CD4-positive, CD25-positive, alpha-beta regulatory T cell (primary cell): Measurements from ENCODE around the gene RRP9. TPM values are rescaled to one million over a fixed set of nuclear protein-coding genes. Genes with fewer than 3 reads are reported as not detected.

Experiments
- ATAC-seq, 2 donors: fragments of 150-1000 bp; cut with Tn5 transposase; one replicate each; pipeline ENCODE4 v1.10.0; 2021; ENCODE audit warnings: low read depth in 2 of 2, moderate number of reproducible peaks in 2 of 2, moderate library complexity in 1 of 2
- DNase-seq, 3 donors: peaks; one replicate each; pipeline versions ENCODE4 v3.0.0 to v3.0.0-alpha.2; 2012 to 2022; ENCODE audit warnings: mixed read lengths in 1 of 3
- H3K27ac ChIP-seq: one replicate; pipeline ENCODE4 v1.7.0; 2013; ENCODE audit warnings: mild to moderate bottlenecking, low read length; ENCODE audit not compliant: insufficient read depth, poor library complexity, severe bottlenecking
- H3K27me3 ChIP-seq: one replicate; pipeline ENCODE4 v1.7.0; 2013; ENCODE audit warnings: low read length; ENCODE audit not compliant: control insufficient read depth, insufficient read depth
- H3K36me3 ChIP-seq: one replicate; pipeline ENCODE4 v1.7.0; 2013; ENCODE audit warnings: mild to moderate bottlenecking, low read length, moderate library complexity; ENCODE audit not compliant: control insufficient read depth, insufficient read depth
- H3K4me1 ChIP-seq: 2 replicates; pipeline ENCODE4 v1.7.0; 2013; ENCODE audit warnings: mild to moderate bottlenecking, low read length; ENCODE audit not compliant: insufficient read depth, control insufficient read depth, poor library complexity, severe bottlenecking
- H3K4me3 ChIP-seq: one replicate; pipeline ENCODE4 v1.7.0; 2013; ENCODE audit warnings: low read depth, mild to moderate bottlenecking, low read length, moderate library complexity
- H3K9me3 ChIP-seq, 2 experiments: 1 replicate in 1 of 2; 2 replicates in 1 of 2; pipeline ENCODE4 v1.7.0; 2013; ENCODE audit warnings: low read length in 2 of 2, mild to moderate bottlenecking in 1 of 2, moderate library complexity in 1 of 2; ENCODE audit not compliant: control insufficient read depth in 2 of 2
- H3K27ac Mint-ChIP-seq, 3 donors: one replicate each; pipeline ENCODE4 v1.8.0; 2020 to 2022; ENCODE audit warnings: mild to moderate bottlenecking in 3 of 3, mixed read lengths in 3 of 3, moderate library complexity in 2 of 3
- H3K27me3 Mint-ChIP-seq: one replicate; pipeline ENCODE4 v1.8.0; 2022; ENCODE audit warnings: mild to moderate bottlenecking, mixed read lengths
- H3K36me3 Mint-ChIP-seq: one replicate; pipeline ENCODE4 v1.8.0; 2020; ENCODE audit warnings: mixed read lengths
- H3K4me1 Mint-ChIP-seq, 4 donors: one replicate each; pipeline ENCODE4 v1.8.0; 2020 to 2022; ENCODE audit warnings: mixed read lengths in 4 of 4, mild to moderate bottlenecking in 1 of 4
- H3K4me3 Mint-ChIP-seq, 4 donors: one replicate each; pipeline ENCODE4 v1.8.0; 2020 to 2022; ENCODE audit warnings: mild to moderate bottlenecking in 4 of 4, mixed read lengths in 4 of 4, moderate library complexity in 3 of 4
- H3K9me3 Mint-ChIP-seq, 7 donors: one replicate each; pipeline ENCODE4 v1.8.0; 2020 to 2022; ENCODE audit warnings: mixed read lengths in 7 of 7, mild to moderate bottlenecking in 3 of 7, moderate library complexity in 2 of 7
- polyA plus RNA-seq, 4 donors: library from polyadenylated mRNA; unstranded; fragments of 300-500 nt; fragmentation: Illumina TruSeq; gene quantifications; one replicate each; pipeline ENCODE4 v1.2.3, GENCODE V29; 2021
- total RNA-seq: library from RNA; stranded (reverse); gene quantifications from one replicate; pipeline ENCODE4 v1.2.3, GENCODE V29; 2022

Gene RRP9
- total and polyA plus RNA-seq, 5 donors from 2014 or later, result 11.2 to 25.4 (median 22.2) TPM

DNA sequence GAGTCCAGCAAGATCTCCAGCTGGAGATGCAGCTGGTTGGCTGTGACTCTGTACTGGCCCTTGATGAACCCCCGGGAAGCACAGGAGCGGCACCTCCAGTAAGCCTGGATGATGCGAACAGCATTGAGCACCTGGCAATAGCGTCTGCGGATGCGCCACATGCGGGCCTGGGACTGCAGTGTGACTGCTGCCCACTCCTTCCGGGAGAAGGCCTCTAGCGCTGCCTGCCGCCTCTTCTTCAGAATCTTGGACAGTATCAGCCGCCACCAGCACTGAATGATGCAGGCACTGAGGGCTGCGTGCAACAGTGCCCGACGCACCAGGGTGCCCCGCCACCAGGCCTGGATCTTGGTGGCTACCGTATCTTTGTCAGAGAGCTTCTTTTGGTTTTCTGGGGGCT is 46.8 kb downstream of the RRP9 start:
- Histone ChIP-seq H3K27me3 (no peaks in the 10 kb centered on the region), H3K9me3 (no peaks in the 10 kb centered on the region), H3K27ac (no peak overlapping the region), H3K4me1 (no peaks in the 10 kb centered on the region), H3K4me3 (no peak overlapping the region), H3K36me3 (no peaks in the 10 kb centered on the region)
- no peak overlapping the region for H3K4me3 Mint-ChIP-seq
- no peak for ATAC-seq
- peaks cover 40% of the 10 kb centered on the region for H3K27me3 Mint-ChIP-seq
- H3K9me3 Mint-ChIP-seq, result peaks cover 0 to 3% (median 0%) of the 10 kb centered on the region in 7 donors
- DNase-seq, result no peak
- no peaks in the 10 kb centered on the region for H3K36me3 Mint-ChIP-seq
- no peaks in the 10 kb centered on the region for H3K4me1 Mint-ChIP-seq
- no peak overlapping the region for H3K27ac Mint-ChIP-seq

DNA sequence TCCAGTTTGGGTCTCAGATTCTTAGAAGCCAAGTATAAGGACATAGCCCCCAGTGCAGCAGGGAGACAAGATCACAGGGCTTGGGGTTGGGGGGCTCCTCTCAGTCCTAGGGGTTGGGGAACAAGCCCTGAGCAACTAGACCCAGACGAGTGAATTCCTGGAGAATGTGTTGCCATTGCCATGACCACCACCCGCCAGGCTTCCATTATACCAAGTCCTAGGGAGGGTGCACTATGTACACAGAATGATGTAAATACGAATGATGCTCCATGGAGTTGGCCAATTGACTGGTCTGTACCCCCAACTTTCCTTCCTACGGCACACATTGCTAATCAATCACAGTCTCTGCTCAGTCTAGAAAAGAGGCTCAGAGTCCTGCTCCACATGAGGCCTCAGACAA is 47.3 kb downstream of the RRP9 start:
- Mint-ChIP-seq H3K9me3 (peaks cover 0 to 3% (median 0%) of the 10 kb centered on the region in 7 donors), H3K27ac (no peak overlapping the region), H3K27me3 (peaks cover 39% of the 10 kb centered on the region), H3K4me1 (no peaks in the 10 kb centered on the region), H3K4me3 (no peak overlapping the region), H3K36me3 (no peaks in the 10 kb centered on the region)
- Histone ChIP-seq H3K4me1 (no peaks in the 10 kb centered on the region), H3K36me3 (no peaks in the 10 kb centered on the region), H3K27me3 (no peaks in the 10 kb centered on the region), H3K9me3 (no peaks in the 10 kb centered on the region), H3K4me3 (no peak overlapping the region), H3K27ac (no peak overlapping the region)
- DNase-seq (no peak), ATAC-seq (no peak)

DNA sequence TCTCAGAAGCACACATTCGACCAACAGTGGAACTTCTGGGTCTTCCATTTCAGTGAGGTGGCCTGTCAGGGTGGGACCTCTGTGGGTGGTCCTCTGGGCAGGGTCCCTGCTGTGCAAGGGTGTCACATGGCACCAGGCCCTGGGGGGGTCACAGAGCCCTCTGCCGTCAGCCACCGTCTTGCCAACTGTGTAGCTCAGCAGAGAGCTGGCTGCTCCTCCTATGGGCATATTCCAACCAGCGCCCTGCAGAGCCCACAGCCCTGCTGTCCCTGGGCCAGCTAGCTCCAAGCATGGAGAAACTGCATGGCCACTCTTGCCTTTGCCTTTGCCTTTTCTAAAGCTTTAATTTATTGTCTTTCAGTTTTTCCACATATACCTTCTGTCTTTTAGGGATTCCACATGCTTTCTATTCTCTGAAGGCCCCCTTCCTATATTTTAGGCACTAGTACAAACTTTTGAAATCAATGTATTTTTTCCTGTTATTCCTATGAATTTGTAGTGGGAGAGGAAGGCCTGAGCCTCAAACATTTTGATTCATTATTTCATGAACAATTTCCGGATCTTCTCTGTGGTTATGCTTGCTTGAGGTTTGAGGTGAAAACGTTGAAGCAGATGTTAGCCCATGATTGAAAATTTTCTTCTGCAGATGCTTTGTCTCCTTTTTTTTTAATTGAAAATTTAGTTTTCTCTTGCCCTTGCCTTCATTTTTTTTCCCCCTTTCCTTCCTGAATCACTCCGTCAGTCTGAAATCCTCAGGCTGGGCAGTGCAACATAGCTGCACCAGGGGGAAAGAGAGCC is 50.3 kb downstream of the RRP9 start:
- H3K4me3 Mint-ChIP-seq, result no peak overlapping the region

DNA sequence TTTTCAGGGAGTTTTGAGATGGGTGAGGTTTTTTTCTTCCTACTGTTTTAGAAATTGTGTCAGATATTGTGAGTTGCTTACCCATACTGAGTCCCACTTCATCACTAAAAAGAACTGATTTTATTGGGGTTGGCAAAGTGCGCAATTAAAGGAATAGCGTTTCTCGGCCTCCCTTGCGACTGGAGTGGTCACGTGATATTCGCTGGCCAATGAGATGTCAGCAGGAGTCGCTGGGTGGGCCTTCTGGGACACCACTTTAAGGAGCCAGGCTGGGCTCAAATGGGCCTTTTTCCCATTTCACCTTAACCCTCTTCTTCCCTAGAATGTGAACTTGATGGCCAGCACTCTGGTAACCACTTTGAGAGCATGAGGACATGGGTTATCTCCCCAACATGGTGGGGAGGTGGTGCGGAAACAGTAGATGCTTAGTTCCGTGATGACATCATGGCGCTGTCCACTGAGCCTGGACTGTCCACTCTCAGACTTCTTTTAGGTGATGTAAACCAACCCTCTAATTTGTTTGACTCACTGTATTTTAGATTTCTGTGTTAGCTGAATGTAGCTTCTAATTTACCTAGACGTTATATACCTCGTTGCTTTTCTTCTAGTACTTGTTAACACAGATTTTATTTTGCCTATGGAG is 53.1 kb downstream of the RRP9 start:
- DNase-seq (no peak), ATAC-seq (no peak)
- no peaks in the 10 kb centered on the region for H3K4me1 Mint-ChIP-seq
- Histone ChIP-seq H3K27ac (no peak overlapping the region), H3K27me3 (peaks cover 4% of the 10 kb centered on the region), H3K9me3 (no peaks in the 10 kb centered on the region), H3K4me1 (no peaks in the 10 kb centered on the region), H3K4me3 (no peak overlapping the region), H3K36me3 (no peaks in the 10 kb centered on the region)
- H3K36me3 Mint-ChIP-seq, result no peaks in the 10 kb centered on the region
- H3K4me3 Mint-ChIP-seq, result no peak overlapping the region
- H3K9me3 Mint-ChIP-seq, result no peaks in the 10 kb centered on the region
- H3K27me3 Mint-ChIP-seq, result peaks cover 25% of the 10 kb centered on the region
- peak overlapping the region in 1 of 3 donors; percentile 27 for H3K27ac Mint-ChIP-seq

More for the DNA sequence above, 50.3 kb downstream of the RRP9 start:
- no peak for ATAC-seq
- Histone ChIP-seq H3K4me1 (no peaks in the 10 kb centered on the region), H3K9me3 (no peaks in the 10 kb centered on the region), H3K27ac (no peak overlapping the region), H3K4me3 (no peak overlapping the region), H3K27me3 (no peaks in the 10 kb centered on the region), H3K36me3 (no peaks in the 10 kb centered on the region)
- Mint-ChIP-seq H3K4me1 (no peaks in the 10 kb centered on the region), H3K27me3 (peaks cover 23% of the 10 kb centered on the region), H3K27ac (peak overlapping the region in 1 of 3 donors; percentile 29), H3K9me3 (no peaks in the 10 kb centered on the region), H3K36me3 (no peaks in the 10 kb centered on the region)
- no peak for DNase-seq

DNA sequence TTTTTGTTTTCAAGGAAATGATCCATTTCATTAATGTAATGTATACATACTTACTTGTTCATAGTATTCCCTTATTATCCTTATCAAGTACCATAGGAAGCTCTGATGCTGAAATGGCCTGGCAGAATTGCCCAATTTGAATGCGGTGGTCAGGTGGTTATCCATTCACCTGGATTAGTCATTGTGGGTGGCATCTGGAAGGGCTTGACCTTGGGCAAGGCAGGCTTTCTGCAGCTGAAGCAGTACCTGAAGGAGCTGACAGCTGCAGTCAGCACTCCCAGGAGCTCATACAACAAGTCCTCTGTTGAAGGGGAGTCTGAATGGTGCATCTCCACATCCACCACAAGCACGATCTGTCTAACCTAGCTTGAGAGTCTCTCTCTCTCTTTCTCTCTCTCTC is 54.1 kb downstream of the RRP9 start:
- H3K9me3 Mint-ChIP-seq, result no peaks in the 10 kb centered on the region
- no peak overlapping the region for H3K4me3 Mint-ChIP-seq
- H3K36me3 Mint-ChIP-seq, result no peaks in the 10 kb centered on the region
- peaks cover 23% of the 10 kb centered on the region for H3K27me3 Mint-ChIP-seq
- Histone ChIP-seq H3K27ac (no peak overlapping the region), H3K27me3 (peaks cover 4% of the 10 kb centered on the region), H3K36me3 (no peaks in the 10 kb centered on the region), H3K4me3 (no peak overlapping the region), H3K9me3 (no peaks in the 10 kb centered on the region), H3K4me1 (no peaks in the 10 kb centered on the region)
- ATAC-seq, result no peak
- H3K27ac Mint-ChIP-seq, result no peak overlapping the region
- no peak for DNase-seq
- no peaks in the 10 kb centered on the region for H3K4me1 Mint-ChIP-seq

DNA sequence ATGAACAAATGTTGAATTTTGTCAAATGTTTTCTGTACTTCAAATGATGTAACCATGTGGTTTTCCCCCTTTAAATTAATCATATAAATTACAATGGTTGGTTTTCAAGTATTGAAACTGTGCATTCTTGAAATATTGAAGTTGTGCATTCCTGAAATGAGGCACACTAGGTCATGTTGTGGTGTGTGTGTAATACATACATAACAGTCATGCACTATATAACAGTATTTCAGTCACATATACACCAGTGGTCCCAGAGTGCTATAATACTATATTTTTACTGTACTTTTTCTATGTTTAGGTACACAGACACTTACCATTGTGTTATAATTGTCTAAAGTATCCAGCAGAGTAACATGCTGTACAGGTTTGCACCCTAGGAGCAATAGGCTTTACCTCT is 55.3 kb downstream of the RRP9 start:
- Mint-ChIP-seq H3K36me3 (no peaks in the 10 kb centered on the region), H3K4me3 (no peak overlapping the region), H3K4me1 (no peaks in the 10 kb centered on the region), H3K27ac (no peak overlapping the region), H3K9me3 (no peaks in the 10 kb centered on the region), H3K27me3 (peaks cover 17% of the 10 kb centered on the region)
- Histone ChIP-seq H3K36me3 (no peaks in the 10 kb centered on the region), H3K4me3 (no peak overlapping the region), H3K9me3 (no peaks in the 10 kb centered on the region), H3K4me1 (no peaks in the 10 kb centered on the region), H3K27ac (no peak overlapping the region), H3K27me3 (peaks cover 4% of the 10 kb centered on the region)
- ATAC-seq (no peak), DNase-seq (no peak)
